ENCODE data around the gene AHCTF1.

AHCTF1 gene

GRCh38 chr1:246951413-246951812, 19.7 kb upstream of the AHCTF1 start:
- FAIRE-seq, result no peak
- TF ChIP-seq POLR2A (IDR thresholded peaks at IDR 0.05; ENCODE audit: low read depth, low read length) (no peak), POLR2AphosphoS5 (IDR thresholded peaks at IDR 0.05; ENCODE audit: low read depth, low read length) (no peak), PAX5 (IDR thresholded peaks at IDR 0.05; ENCODE audit: insufficient read depth, low read length, severe bottlenecking) (no peak), SPI1 (IDR thresholded peaks at IDR 0.05; ENCODE audit: low read depth, low read length) (no peak), POU2F2 (IDR thresholded peaks at IDR 0.05; ENCODE audit: low read depth, low read length) (no peak)
- no peak for DNase-seq (ENCODE audit: insufficient read length, low spot score)

- TF ChIP-seq POU2F2 (IDR thresholded peaks at IDR 0.05; ENCODE audit: low read depth, low read length), result no peak
- TF ChIP-seq PAX5 (IDR thresholded peaks at IDR 0.05; ENCODE audit: insufficient read depth, low read length, severe bottlenecking), result no peak
- TF ChIP-seq SPI1 (IDR thresholded peaks at IDR 0.05; ENCODE audit: low read depth, low read length), result no peak
- TF ChIP-seq POLR2AphosphoS5 (IDR thresholded peaks at IDR 0.05; ENCODE audit: low read depth, low read length), result no peak
- no peak for TF ChIP-seq TAF1 (IDR thresholded peaks at IDR 0.05; ENCODE audit: low read depth, low read length)
- TF ChIP-seq POLR2A (IDR thresholded peaks at IDR 0.05; ENCODE audit: low read depth, low read length), result no peak
- FAIRE-seq (no peak), DNase-seq (ENCODE audit: insufficient read length, low spot score) (no peak)
Observed at GRCh38 chr1:246949956-246950355, 18.2 kb upstream of the AHCTF1 start.

DNA sequence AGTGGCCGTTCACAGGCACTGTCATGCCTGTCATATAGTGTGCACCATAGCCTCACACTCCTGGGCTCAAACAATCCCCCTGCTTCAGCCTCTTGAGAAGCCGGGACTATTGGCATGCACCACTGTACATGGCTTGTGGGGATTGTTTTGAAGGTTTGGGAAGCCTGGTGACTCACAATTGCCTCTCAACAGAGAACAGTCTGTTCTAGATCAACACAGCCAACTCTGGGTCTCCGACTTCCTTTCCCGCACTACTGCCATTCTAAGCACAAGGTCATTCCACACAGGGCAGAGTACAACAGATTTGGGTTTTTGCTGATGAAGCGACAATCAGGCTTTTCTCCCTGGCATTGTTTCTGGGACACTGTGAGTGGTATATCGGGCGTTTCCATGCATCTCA, 15.5 kb upstream of the AHCTF1 start:
- DNase-seq (ENCODE audit: insufficient read length, low spot score) (no peak), FAIRE-seq (no peak)
- TF ChIP-seq POLR2AphosphoS5 (IDR thresholded peaks at IDR 0.05; ENCODE audit: low read depth, low read length) (no peak), SPI1 (IDR thresholded peaks at IDR 0.05; ENCODE audit: low read depth, low read length) (no peak), POU2F2 (IDR thresholded peaks at IDR 0.05; ENCODE audit: low read depth, low read length) (no peak), PAX5 (IDR thresholded peaks at IDR 0.05; ENCODE audit: insufficient read depth, low read length, severe bottlenecking) (no peak), POLR2A (IDR thresholded peaks at IDR 0.05; ENCODE audit: low read depth, low read length) (no peak)

DNA sequence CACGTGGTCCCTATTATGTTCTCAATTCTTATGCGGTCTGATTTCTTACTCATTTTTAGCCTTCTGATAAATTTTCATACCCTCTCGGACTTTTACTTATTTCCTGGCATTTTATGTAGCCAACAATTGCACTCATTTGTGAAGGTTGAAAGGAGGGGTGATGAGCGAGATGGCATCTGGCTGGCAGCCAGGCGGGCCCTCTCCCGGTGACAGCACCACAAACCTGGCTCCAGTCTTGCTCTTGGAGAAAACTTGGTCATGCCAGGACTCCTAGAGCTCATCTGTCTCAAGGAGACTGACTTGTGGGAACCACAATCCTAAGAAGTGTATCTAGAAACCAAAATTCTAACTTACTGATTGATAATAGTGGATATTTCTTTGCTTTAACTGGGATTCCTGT, 14.6 kb upstream of the AHCTF1 start:
- no peak for TF ChIP-seq POU2F2 (IDR thresholded peaks at IDR 0.05; ENCODE audit: low read depth, low read length)
- TF ChIP-seq PAX5 (IDR thresholded peaks at IDR 0.05; ENCODE audit: insufficient read depth, low read length, severe bottlenecking), result no peak
- TF ChIP-seq POLR2A (IDR thresholded peaks at IDR 0.05; ENCODE audit: low read depth, low read length), result no peak
- FAIRE-seq, result no peak
- DNase-seq (ENCODE audit: insufficient read length, low spot score), result no peak

DNA sequence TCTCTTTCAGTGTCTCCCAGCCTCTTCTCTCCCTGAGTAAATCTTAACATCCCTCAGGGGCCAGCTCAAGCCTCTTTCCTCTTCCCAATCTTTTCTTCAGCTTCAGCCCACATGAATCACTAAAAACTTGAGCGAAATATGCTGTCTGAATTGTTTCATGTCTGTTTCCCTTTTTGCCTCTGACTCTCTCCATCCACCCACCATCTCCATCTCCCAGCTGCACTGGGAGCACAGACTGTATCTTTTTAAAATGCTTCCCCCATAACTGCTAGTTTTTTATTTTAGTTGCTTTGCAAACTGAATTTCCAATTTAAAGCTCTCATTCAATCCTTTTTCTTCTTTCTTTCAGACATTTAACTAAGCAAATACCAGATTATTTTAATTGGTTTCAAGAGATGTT, 3.0 kb upstream of the AHCTF1 start:
- no peak for FAIRE-seq
- TF ChIP-seq POLR2AphosphoS5 (IDR thresholded peaks at IDR 0.05; ENCODE audit: low read depth, low read length) (no peak), SPI1 (IDR thresholded peaks at IDR 0.05; ENCODE audit: low read depth, low read length) (no peak), TAF1 (IDR thresholded peaks at IDR 0.05; ENCODE audit: low read depth, low read length) (no peak), PAX5 (IDR thresholded peaks at IDR 0.05; ENCODE audit: insufficient read depth, low read length, severe bottlenecking) (no peak), POLR2A (IDR thresholded peaks at IDR 0.05; ENCODE audit: low read depth, low read length) (no peak), POU2F2 (IDR thresholded peaks at IDR 0.05; ENCODE audit: low read depth, low read length) (no peak)
- no peak for DNase-seq (ENCODE audit: insufficient read length, low spot score)

DNA sequence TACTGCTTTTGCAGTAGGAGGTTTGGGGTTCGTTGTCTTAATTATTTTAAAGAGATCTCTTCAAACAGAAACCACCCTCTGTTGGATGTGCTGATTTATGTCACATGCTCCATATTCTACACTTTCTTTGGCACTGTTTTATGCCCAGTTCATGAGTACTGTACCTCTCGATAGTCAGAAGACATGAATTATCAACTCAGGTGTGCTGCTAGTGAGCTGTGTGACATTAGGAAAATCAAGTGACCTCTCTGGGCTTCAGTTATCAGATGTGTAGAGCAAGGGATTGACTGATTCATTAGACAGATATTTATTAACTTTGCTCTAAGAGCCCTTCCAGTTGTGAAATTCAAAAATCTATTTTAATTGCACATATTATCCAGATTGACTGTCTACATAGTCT, 2.1 kb upstream of the AHCTF1 start:
- DNase-seq (ENCODE audit: insufficient read length, low spot score) (no peak), FAIRE-seq (no peak)
- TF ChIP-seq SPI1 (IDR thresholded peaks at IDR 0.05; ENCODE audit: low read depth, low read length), result no peak
- no peak for TF ChIP-seq PAX5 (IDR thresholded peaks at IDR 0.05; ENCODE audit: insufficient read depth, low read length, severe bottlenecking)
- no peak for TF ChIP-seq POLR2A (IDR thresholded peaks at IDR 0.05; ENCODE audit: low read depth, low read length)
- TF ChIP-seq POU2F2 (IDR thresholded peaks at IDR 0.05; ENCODE audit: low read depth, low read length), result no peak
- TF ChIP-seq TAF1 (IDR thresholded peaks at IDR 0.05; ENCODE audit: low read depth, low read length), result no peak
- no peak for TF ChIP-seq POLR2AphosphoS5 (IDR thresholded peaks at IDR 0.05; ENCODE audit: low read depth, low read length)

GRCh38 chr1:246932366-246932700, 585 bp upstream of the AHCTF1 start:
- FAIRE-seq (no peak), DNase-seq (ENCODE audit: insufficient read length, low spot score) (no peak)

GRCh38 chr1:246930830-246931548, 759 bp downstream of the AHCTF1 start:
- FAIRE-seq (peak; percentile 48), DNase-seq (ENCODE audit: insufficient read length, low spot score) (peak; percentile 35)
- TF ChIP-seq TAF1 (IDR thresholded peaks at IDR 0.05; ENCODE audit: low read depth, low read length), result no peak
- TF ChIP-seq POLR2A (IDR thresholded peaks at IDR 0.05; ENCODE audit: low read depth, low read length), result no peak
- no peak for TF ChIP-seq POU2F2 (IDR thresholded peaks at IDR 0.05; ENCODE audit: low read depth, low read length)
- no peak for TF ChIP-seq PAX5 (IDR thresholded peaks at IDR 0.05; ENCODE audit: insufficient read depth, low read length, severe bottlenecking)
- no peak for TF ChIP-seq SPI1 (IDR thresholded peaks at IDR 0.05; ENCODE audit: low read depth, low read length)
- no peak for TF ChIP-seq POLR2AphosphoS5 (IDR thresholded peaks at IDR 0.05; ENCODE audit: low read depth, low read length)

More at GRCh38 chr1:246932366-246932700, 585 bp upstream of the AHCTF1 start:
- TF ChIP-seq POLR2AphosphoS5 (IDR thresholded peaks at IDR 0.05; ENCODE audit: low read depth, low read length), result no peak
- TF ChIP-seq SPI1 (IDR thresholded peaks at IDR 0.05; ENCODE audit: low read depth, low read length), result no peak
- TF ChIP-seq POU2F2 (IDR thresholded peaks at IDR 0.05; ENCODE audit: low read depth, low read length), result no peak

DNA sequence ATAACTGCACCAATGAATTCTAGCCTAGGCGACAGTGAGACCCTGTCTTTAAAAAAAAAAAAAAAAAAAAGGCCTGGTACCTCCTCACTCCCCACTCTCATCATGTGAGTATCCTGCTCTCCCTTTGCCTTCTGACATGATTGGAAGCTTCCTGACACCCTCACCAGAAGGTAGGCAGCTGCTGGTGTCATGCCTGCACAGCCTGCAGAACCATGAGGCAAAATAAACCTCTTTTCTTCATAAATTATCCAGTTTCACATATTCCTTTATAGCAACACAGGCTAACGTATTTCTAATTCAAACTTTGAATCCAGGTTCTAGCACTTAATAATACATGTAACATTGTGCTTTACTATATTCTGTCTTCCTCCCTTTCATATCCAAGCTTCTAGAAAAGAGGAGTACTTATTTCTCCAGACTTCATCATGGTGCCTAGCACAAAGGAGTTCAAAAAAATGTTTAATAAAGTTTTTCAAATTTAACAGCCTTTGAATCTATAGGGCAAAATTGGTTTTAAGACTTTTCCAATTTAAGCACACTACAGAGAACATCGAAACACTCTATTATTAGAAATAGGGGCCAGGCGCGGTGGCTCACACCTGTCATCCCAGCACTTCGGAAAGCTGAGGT, 5.6 kb downstream of the AHCTF1 start:
- no peak for DNase-seq (ENCODE audit: insufficient read length, low spot score)
- TF ChIP-seq POLR2AphosphoS5 (IDR thresholded peaks at IDR 0.05; ENCODE audit: low read depth, low read length), result no peak
- no peak for TF ChIP-seq PAX5 (IDR thresholded peaks at IDR 0.05; ENCODE audit: insufficient read depth, low read length, severe bottlenecking)
- no peak for TF ChIP-seq POU2F2 (IDR thresholded peaks at IDR 0.05; ENCODE audit: low read depth, low read length)
- no peak for TF ChIP-seq TAF1 (IDR thresholded peaks at IDR 0.05; ENCODE audit: low read depth, low read length)
- TF ChIP-seq SPI1 (IDR thresholded peaks at IDR 0.05; ENCODE audit: low read depth, low read length), result no peak
- no peak for TF ChIP-seq POLR2A (IDR thresholded peaks at IDR 0.05; ENCODE audit: low read depth, low read length)
- FAIRE-seq, result no peak

GRCh38 chr1:246923900-246924299, 7.8 kb downstream of the AHCTF1 start:
- FAIRE-seq, result no peak
- no peak for TF ChIP-seq POU2F2 (IDR thresholded peaks at IDR 0.05; ENCODE audit: low read depth, low read length)
- TF ChIP-seq POLR2AphosphoS5 (IDR thresholded peaks at IDR 0.05; ENCODE audit: low read depth, low read length), result no peak
- TF ChIP-seq PAX5 (IDR thresholded peaks at IDR 0.05; ENCODE audit: insufficient read depth, low read length, severe bottlenecking), result no peak
- TF ChIP-seq POLR2A (IDR thresholded peaks at IDR 0.05; ENCODE audit: low read depth, low read length), result no peak
- TF ChIP-seq TAF1 (IDR thresholded peaks at IDR 0.05; ENCODE audit: low read depth, low read length), result no peak
- no peak for TF ChIP-seq SPI1 (IDR thresholded peaks at IDR 0.05; ENCODE audit: low read depth, low read length)
- no peak for DNase-seq (ENCODE audit: insufficient read length, low spot score)

Measured in GM12891 (cell line).